Mesothelial cell of epicardium (in vitro differentiated cells): ENCODE results near the gene DNAJB11. TPM values are rescaled to one million over a fixed set of nuclear protein-coding genes. Genes with fewer than 3 reads are reported as not detected.
"Not testable (repeated sequence)": the region's sequence is repeated elsewhere in the genome, so short reads cannot be mapped to it uniquely, and the experiment has no call there.

Experiments used
- DNase-seq, 2 experiments: peaks; one replicate each; pipeline ENCODE4 v3.0.0; 2021; ENCODE audit warnings: low spot score in 2 of 2; ENCODE audit not compliant: unreplicated experiment in 2 of 2
- H3K27ac Mint-ChIP-seq: 2 replicates; pipeline ENCODE4 v1.8.0; 2021; ENCODE audit warnings: mixed read lengths
- H3K27me3 Mint-ChIP-seq: 2 replicates; pipeline ENCODE4 v1.8.0; 2021; ENCODE audit warnings: low read depth, mixed read lengths
- H3K36me3 Mint-ChIP-seq: 2 replicates; pipeline ENCODE4 v1.8.0; 2021; ENCODE audit warnings: mixed read lengths
- H3K4me1 Mint-ChIP-seq: 2 replicates; pipeline ENCODE4 v1.8.0; 2021; ENCODE audit warnings: mixed read lengths
- H3K4me3 Mint-ChIP-seq: 2 replicates; pipeline ENCODE4 v1.8.0; 2021; ENCODE audit warnings: mild to moderate bottlenecking, moderate library complexity, mixed read lengths
- H3K9me3 Mint-ChIP-seq: 2 replicates; pipeline ENCODE4 v1.8.0; 2021; ENCODE audit warnings: mixed read lengths
- CTCF ChIP-seq: fragments of 200-600 bp; sonication (generic); IDR thresholded peaks from one replicate; pipeline ENCODE4 v1.5.0; 2021; ENCODE audit warnings: antibody characterized with exemption; ENCODE audit not compliant: unreplicated experiment
- total RNA-seq: library from RNA; stranded (reverse); gene quantifications from 3 replicates; pipeline ENCODE4 v1.2.1, GENCODE V29; 2021

The DNAJB11 gene
- total RNA-seq, 1 donor from 2014 or later = 55.2 TPM

GRCh38 chr3:186633481-186633880, 63.0 kb downstream of the DNAJB11 start:
- Mint-ChIP-seq H3K4me1 (no peaks in the 10 kb centered on the region), H3K27ac (no peak overlapping the region), H3K4me3 (no peak overlapping the region), H3K27me3 (peaks cover 39% of the 10 kb centered on the region), H3K9me3 (no peaks in the 10 kb centered on the region), H3K36me3 (no peaks in the 10 kb centered on the region)
- no peak for TF ChIP-seq CTCF
- no peak for DNase-seq

- not testable (repeated sequence) for H3K4me3 Mint-ChIP-seq, H3K4me1 Mint-ChIP-seq, H3K36me3 Mint-ChIP-seq, H3K27ac Mint-ChIP-seq, DNase-seq, H3K9me3 Mint-ChIP-seq
- H3K27me3 Mint-ChIP-seq = peaks cover 44% of the 10 kb centered on the region
These were observed 63.7 kb downstream of the DNAJB11 start for GRCh38 chr3:186634207-186634606.

Other genes with a start within 250 kb of the DNAJB11 start
- 0.04 to 0.38 TPM (median 0.16 TPM) in 3 replicates for gene DGKG, start 208.5 kb upstream of the DNAJB11 start, total RNA-seq
- 4.0 to 4.5 TPM (median 4.4 TPM) in 3 replicates for gene CRYGS, start 26.3 kb upstream of the DNAJB11 start, total RNA-seq
- gene TBCCD1, start 3.4 kb upstream of the DNAJB11 start, total RNA-seq = 12.2 to 14.5 TPM (median 12.4 TPM) in 3 replicates
- 0.14 TPM in 1 of 3 replicates, not detected in the others for gene AHSG, start 42.3 kb downstream of the DNAJB11 start, total RNA-seq
- not detected in 3 replicates for gene FETUB, start 69.7 kb downstream of the DNAJB11 start, total RNA-seq
- gene HRG, start 95.3 kb downstream of the DNAJB11 start, total RNA-seq = not detected in 3 replicates
- not detected in 3 replicates for gene KNG1, start 146.6 kb downstream of the DNAJB11 start, total RNA-seq
- 527 to 559 TPM (median 548 TPM) in 3 replicates for gene EIF4A2, start 212.9 kb downstream of the DNAJB11 start, total RNA-seq
- gene RFC4, start 235.8 kb downstream of the DNAJB11 start, total RNA-seq = 32.9 to 36.0 TPM (median 33.2 TPM) in 3 replicates